K562 (cell line): Measurements from ENCODE around the gene PDE6H.

Experiments
- EGR1 ChIP-seq: fragments of 450-650 bp; conservative IDR thresholded peaks from 2 replicates; pipeline ENCODE4 v1.6.1; 2017; ENCODE audit warnings: mild to moderate bottlenecking
- ZNF274 ChIP-seq: IDR thresholded peaks from 2 replicates; pipeline ENCODE4 v1.6.1; 2011; ENCODE audit warnings: low read depth, mild to moderate bottlenecking, low read length, moderate library complexity, borderline replicate concordance

GRCh38 chr12:14988035-14988434 lies 15.2 kb downstream of the PDE6H start:
- TF ChIP-seq EGR1: no peak
- TF ChIP-seq ZNF274: no peak
